CD1c-positive myeloid dendritic cell (primary cell): Measurements from ENCODE around the gene MRPS27.
A peak's percentile ranks its signal among the peaks of the same experiment; 100 is the strongest.

Experiments used
- DNase-seq: peaks from one replicate; pipeline ENCODE4 v3.0.0-alpha.2; 2016; ENCODE audit errors: extremely low spot score

The MRPS27 gene

GRCh38 chr5:72231991-72232703 is 87.9 kb downstream of the MRPS27 start:
- peak; percentile 16 for DNase-seq

- DNase-seq: no peak
Measured at GRCh38 chr5:72228960-72229359, 91.1 kb downstream of the MRPS27 start.

- DNase-seq: no peak
Measured at GRCh38 chr5:72226950-72227349, 93.1 kb downstream of the MRPS27 start.

- no peak for DNase-seq
Measured at GRCh38 chr5:72225741-72226140, 94.3 kb downstream of the MRPS27 start.

- DNase-seq: no peak
Measured at GRCh38 chr5:72224946-72225463, 95.0 kb downstream of the MRPS27 start.

- DNase-seq: no peak
Measured at GRCh38 chr5:72223371-72223770, 96.7 kb downstream of the MRPS27 start.

GRCh38 chr5:72222521-72222920 is 97.5 kb downstream of the MRPS27 start:
- no peak for DNase-seq

- no peak for DNase-seq
Measured at GRCh38 chr5:72221541-72221940, 98.5 kb downstream of the MRPS27 start.

GRCh38 chr5:72221099-72221498 is 98.9 kb downstream of the MRPS27 start:
- no peak for DNase-seq

GRCh38 chr5:72216756-72217155 is 103.3 kb downstream of the MRPS27 start:
- no peak for DNase-seq

GRCh38 chr5:72214168-72214567 is 105.9 kb downstream of the MRPS27 start:
- DNase-seq: no peak

- no peak for DNase-seq
Measured at GRCh38 chr5:72213482-72213881, 106.6 kb downstream of the MRPS27 start.

GRCh38 chr5:72212171-72212570 is 107.9 kb downstream of the MRPS27 start:
- DNase-seq: no peak

GRCh38 chr5:72210888-72211678 is 109.0 kb downstream of the MRPS27 start:
- no peak for DNase-seq

GRCh38 chr5:72209147-72210115 is 110.6 kb downstream of the MRPS27 start:
- DNase-seq: no peak

- DNase-seq: no peak
Measured at GRCh38 chr5:72208324-72208926, 111.6 kb downstream of the MRPS27 start.

- DNase-seq: no peak
Measured at GRCh38 chr5:72206994-72207393, 113.0 kb downstream of the MRPS27 start.

- no peak for DNase-seq
Measured at GRCh38 chr5:72206160-72206559, 113.9 kb downstream of the MRPS27 start.

- no peak for DNase-seq
Measured at GRCh38 chr5:72205431-72206009, 114.5 kb downstream of the MRPS27 start.

- DNase-seq: no peak
Measured at GRCh38 chr5:72204946-72205345, 115.1 kb downstream of the MRPS27 start.

- no peak for DNase-seq
Measured at GRCh38 chr5:72203251-72203845, 116.7 kb downstream of the MRPS27 start.
